ENCODE measurements around the gene SAMD3. TPM values are rescaled to one million over a fixed set of nuclear protein-coding genes. Genes with fewer than 3 reads are reported as not detected.
"Not testable (repeated sequence)": the region's sequence is repeated elsewhere in the genome, so short reads cannot be mapped to it uniquely, and the experiment has no call there.

The SAMD3 gene
- total RNA-seq, 1 donor = 88.1 TPM

DNA sequence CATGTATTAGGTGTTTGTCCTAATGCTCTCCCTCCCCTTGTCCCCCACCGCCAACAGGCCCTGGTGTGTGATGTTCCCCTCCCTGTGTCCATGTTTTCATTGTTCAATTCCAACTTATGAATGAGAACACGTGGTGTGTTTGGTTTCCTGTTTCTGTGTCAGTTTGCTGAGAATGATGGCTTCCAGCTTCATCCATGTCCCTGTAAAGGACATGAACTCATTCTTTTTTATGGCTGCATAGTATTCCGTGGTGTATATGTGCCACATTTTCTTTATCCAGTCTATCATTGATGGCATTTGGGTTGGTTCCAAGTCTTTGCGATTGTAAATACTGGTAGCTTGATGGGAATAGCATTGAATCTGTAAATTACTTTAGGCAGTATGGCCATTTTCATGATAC is 52.6 kb downstream of the SAMD3 start:
- H3K4me1 ChIP-seq (ENCODE audit: insufficient read depth, low read length); H3K9me3 ChIP-seq (ENCODE audit: low read depth, low read length); H3K4me3 ChIP-seq (ENCODE audit: low read length); H3K27me3 ChIP-seq (ENCODE audit: insufficient read depth, low read length): not testable (repeated sequence)

GRCh38 chr6:130167655-130168054 is 55.1 kb downstream of the SAMD3 start:
- Histone ChIP-seq H3K4me1 (ENCODE audit: insufficient read depth, low read length) (peaks cover 3% of the 10 kb centered on the region), H3K9me3 (ENCODE audit: low read depth, low read length) (no peaks in the 10 kb centered on the region), H3K27me3 (ENCODE audit: insufficient read depth, low read length) (no peaks in the 10 kb centered on the region), H3K4me3 (ENCODE audit: low read length) (no peak overlapping the region)

- no peaks in the 10 kb centered on the region for H3K9me3 ChIP-seq (ENCODE audit: low read depth, low read length)
- H3K4me3 ChIP-seq (ENCODE audit: low read length) = no peak overlapping the region
These were observed 58.5 kb downstream of the SAMD3 start for GRCh38 chr6:130164251-130164650.

GRCh38 chr6:130163266-130163665 is 59.5 kb downstream of the SAMD3 start:
- Histone ChIP-seq H3K4me3 (ENCODE audit: low read length) (no peak overlapping the region), H3K4me1 (ENCODE audit: insufficient read depth, low read length) (peaks cover 3% of the 10 kb centered on the region), H3K9me3 (ENCODE audit: low read depth, low read length) (no peaks in the 10 kb centered on the region), H3K27me3 (ENCODE audit: insufficient read depth, low read length) (no peaks in the 10 kb centered on the region)

More at GRCh38 chr6:130164251-130164650, 58.5 kb downstream of the SAMD3 start:
- no peaks in the 10 kb centered on the region for H3K27me3 ChIP-seq (ENCODE audit: insufficient read depth, low read length)
- peaks cover 3% of the 10 kb centered on the region for H3K4me1 ChIP-seq (ENCODE audit: insufficient read depth, low read length)

DNA sequence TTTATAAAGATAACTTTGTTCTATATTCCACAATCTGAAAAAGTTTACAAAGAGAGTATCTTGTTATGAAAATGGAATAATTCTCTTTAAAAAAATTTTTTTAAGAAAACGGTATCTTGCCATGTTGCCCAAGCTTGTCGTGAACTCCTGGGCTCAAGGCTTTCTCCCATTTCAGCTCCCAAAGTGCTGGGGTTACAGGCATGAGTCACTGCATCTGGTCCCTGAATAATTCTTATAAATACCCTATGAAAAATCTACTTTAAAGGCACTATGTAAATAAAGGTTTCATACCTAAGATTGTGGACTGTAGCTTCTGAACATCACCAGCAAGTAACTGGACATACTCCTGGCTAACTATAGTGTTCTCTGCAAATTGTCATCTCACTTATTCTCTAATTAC is 60.3 kb downstream of the SAMD3 start:
- H3K9me3 ChIP-seq (ENCODE audit: low read depth, low read length) = no peaks in the 10 kb centered on the region
- H3K27me3 ChIP-seq (ENCODE audit: insufficient read depth, low read length) = no peaks in the 10 kb centered on the region
- no peak overlapping the region for H3K4me3 ChIP-seq (ENCODE audit: low read length)
- H3K4me1 ChIP-seq (ENCODE audit: insufficient read depth, low read length) = peaks cover 3% of the 10 kb centered on the region

GRCh38 chr6:130161683-130162404 is 60.9 kb downstream of the SAMD3 start:
- H3K4me1 ChIP-seq (ENCODE audit: insufficient read depth, low read length) = peaks cover 3% of the 10 kb centered on the region
- no peak overlapping the region for H3K4me3 ChIP-seq (ENCODE audit: low read length)
- no peaks in the 10 kb centered on the region for H3K27me3 ChIP-seq (ENCODE audit: insufficient read depth, low read length)
- no peaks in the 10 kb centered on the region for H3K9me3 ChIP-seq (ENCODE audit: low read depth, low read length)

GRCh38 chr6:130159956-130160355 is 62.8 kb downstream of the SAMD3 start:
- no peaks in the 10 kb centered on the region for H3K9me3 ChIP-seq (ENCODE audit: low read depth, low read length)
- no peaks in the 10 kb centered on the region for H3K4me1 ChIP-seq (ENCODE audit: insufficient read depth, low read length)
- no peaks in the 10 kb centered on the region for H3K27me3 ChIP-seq (ENCODE audit: insufficient read depth, low read length)

DNA sequence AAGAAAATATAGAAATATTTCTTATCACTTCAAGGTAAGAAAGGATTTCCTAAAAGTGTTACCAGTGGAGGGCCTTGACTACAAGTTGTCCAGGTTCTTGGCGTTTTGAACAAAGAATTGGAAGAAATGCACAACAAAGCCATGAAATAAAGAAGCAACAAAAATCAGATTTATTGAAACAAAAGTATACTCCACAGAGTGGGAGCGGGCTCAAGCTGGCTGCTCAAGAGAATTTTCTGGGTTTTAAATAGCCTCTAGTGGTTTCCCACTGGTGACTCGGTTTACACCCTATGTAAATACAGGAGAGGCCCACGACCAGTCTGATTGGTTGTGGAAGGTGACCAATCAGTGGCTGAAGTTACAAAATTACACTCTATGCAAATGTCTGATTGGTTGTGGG is 64.2 kb downstream of the SAMD3 start:
- H3K4me3 ChIP-seq (ENCODE audit: low read length) = no peak overlapping the region
- H3K27me3 ChIP-seq (ENCODE audit: insufficient read depth, low read length) = no peaks in the 10 kb centered on the region
- H3K9me3 ChIP-seq (ENCODE audit: low read depth, low read length) = no peaks in the 10 kb centered on the region
- no peaks in the 10 kb centered on the region for H3K4me1 ChIP-seq (ENCODE audit: insufficient read depth, low read length)

More at GRCh38 chr6:130159956-130160355, 62.8 kb downstream of the SAMD3 start:
- no peak overlapping the region for H3K4me3 ChIP-seq (ENCODE audit: low read length)

- H3K9me3 ChIP-seq (ENCODE audit: low read depth, low read length) = no peaks in the 10 kb centered on the region
- H3K4me3 ChIP-seq (ENCODE audit: low read length) = no peak overlapping the region
- no peaks in the 10 kb centered on the region for H3K27me3 ChIP-seq (ENCODE audit: insufficient read depth, low read length)
- no peaks in the 10 kb centered on the region for H3K4me1 ChIP-seq (ENCODE audit: insufficient read depth, low read length)
These were observed 64.7 kb downstream of the SAMD3 start for GRCh38 chr6:130158056-130158455.

DNA sequence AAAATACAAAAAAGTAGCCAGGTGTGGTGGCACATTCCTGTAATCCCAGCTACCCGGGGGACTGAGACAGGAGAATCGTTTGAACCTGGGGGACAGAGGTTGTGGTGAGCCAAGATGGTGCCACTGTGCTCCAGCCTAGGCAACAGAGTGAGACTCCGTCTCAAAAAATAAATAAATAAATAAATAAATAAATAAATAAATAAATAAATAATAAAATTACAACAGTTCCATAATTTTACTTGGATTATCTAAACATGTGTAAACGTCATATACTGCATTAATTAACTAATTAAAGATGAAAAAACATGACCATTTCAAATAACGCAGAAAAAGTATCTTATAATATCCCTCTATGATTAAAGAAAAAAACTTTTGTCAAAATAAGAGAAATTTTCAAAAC is 65.8 kb downstream of the SAMD3 start:
- H3K4me1 ChIP-seq (ENCODE audit: insufficient read depth, low read length) = no peaks in the 10 kb centered on the region
- H3K9me3 ChIP-seq (ENCODE audit: low read depth, low read length) = no peaks in the 10 kb centered on the region
- H3K4me3 ChIP-seq (ENCODE audit: low read length) = no peak overlapping the region
- no peaks in the 10 kb centered on the region for H3K27me3 ChIP-seq (ENCODE audit: insufficient read depth, low read length)

DNA sequence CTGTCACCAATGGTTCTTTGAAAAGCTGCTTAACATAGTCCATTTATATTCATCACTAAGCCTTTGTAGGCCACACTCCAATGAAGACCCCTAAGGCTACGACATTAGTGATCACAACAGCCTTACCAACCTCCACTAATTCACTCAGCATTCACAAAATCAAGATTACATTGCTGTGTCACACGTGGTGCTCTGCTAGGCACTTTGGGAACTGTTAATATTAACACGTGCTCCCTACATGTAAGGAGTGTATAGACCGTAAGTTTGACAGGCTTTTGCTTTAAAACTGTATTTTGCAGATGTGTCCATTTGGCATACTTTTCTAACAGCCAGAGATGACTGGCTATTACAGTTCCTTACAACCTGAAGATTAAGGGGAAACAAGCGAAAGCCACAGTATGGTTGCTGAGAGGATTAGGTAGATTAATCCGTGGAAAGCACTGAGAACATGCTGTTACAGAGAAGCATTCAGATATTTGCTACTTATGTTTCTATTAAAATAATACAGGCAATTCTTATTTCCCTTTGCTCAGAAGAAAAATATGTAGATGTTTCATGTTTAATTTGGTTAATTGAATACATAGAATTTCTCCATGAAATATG is 69.7 kb downstream of the SAMD3 start:
- Histone ChIP-seq H3K4me3 (ENCODE audit: low read length) (no peak overlapping the region), H3K4me1 (ENCODE audit: insufficient read depth, low read length) (no peaks in the 10 kb centered on the region), H3K27me3 (ENCODE audit: insufficient read depth, low read length) (no peaks in the 10 kb centered on the region)

DNA sequence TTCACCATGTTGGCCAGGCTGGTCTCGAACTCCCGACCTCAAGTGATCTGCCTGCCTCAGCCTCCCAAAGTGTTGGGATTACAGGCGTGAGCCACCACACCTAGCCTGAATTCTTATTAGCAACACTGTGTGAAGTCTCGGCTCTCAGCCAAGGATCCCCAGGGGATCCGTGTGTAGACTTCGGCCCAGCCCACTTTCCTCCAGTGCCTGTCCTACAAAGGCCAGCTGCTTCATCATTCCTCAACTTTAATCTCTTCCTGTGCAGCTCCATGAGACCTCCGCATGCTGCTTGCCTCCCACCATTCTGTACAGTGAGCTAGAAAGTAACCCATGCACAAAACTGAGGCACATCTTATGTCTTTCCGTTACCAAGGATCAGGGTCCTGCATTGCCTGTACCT is 71.8 kb downstream of the SAMD3 start:
- Histone ChIP-seq H3K27me3 (ENCODE audit: insufficient read depth, low read length) (no peaks in the 10 kb centered on the region), H3K9me3 (ENCODE audit: low read depth, low read length) (no peaks in the 10 kb centered on the region), H3K4me1 (ENCODE audit: insufficient read depth, low read length) (no peaks in the 10 kb centered on the region), H3K4me3 (ENCODE audit: low read length) (no peak overlapping the region)

More for the DNA sequence above, 69.7 kb downstream of the SAMD3 start:
- no peaks in the 10 kb centered on the region for H3K9me3 ChIP-seq (ENCODE audit: low read depth, low read length)

DNA sequence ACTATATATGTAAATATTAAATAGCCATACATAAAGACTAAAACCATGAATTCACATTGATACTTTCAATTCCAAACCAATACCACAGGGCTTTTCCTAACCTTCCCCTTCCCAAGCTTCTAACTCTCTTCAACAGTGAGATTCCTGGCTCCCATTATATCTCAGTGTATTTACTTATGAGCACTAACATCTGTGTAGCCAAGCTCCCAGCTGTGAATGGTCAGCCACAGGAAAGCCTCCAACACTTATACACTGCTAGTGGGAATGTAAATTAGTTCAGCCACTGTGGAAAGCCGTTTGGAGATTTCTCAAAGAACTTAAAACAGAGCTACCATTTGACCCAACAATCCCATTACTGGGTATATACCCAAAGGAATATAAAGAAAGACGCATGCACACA is 73.7 kb downstream of the SAMD3 start:
- H3K27me3 ChIP-seq (ENCODE audit: insufficient read depth, low read length); H3K9me3 ChIP-seq (ENCODE audit: low read depth, low read length); H3K4me3 ChIP-seq (ENCODE audit: low read length); H3K4me1 ChIP-seq (ENCODE audit: insufficient read depth, low read length): not testable (repeated sequence)

DNA sequence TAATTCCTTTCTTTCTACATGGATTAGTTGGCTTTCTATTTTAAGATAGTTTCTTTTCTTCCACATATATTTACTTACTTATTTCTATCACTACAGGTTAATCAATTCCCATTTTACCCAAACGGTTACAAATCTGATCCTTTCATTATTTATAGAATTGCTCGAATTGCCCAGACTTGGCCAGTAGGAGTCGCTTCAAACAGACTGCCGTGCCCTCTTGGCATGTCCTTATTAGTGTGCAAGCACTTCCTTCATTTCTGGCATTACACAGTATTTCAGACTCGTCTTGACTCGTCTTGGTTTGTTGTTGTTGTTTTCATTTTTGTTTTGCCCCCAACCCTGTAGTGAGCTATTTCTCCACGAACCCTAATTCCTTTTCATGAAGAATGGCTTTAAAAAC is 74.6 kb downstream of the SAMD3 start:
- no peaks in the 10 kb centered on the region for H3K4me1 ChIP-seq (ENCODE audit: insufficient read depth, low read length)
- H3K9me3 ChIP-seq (ENCODE audit: low read depth, low read length) = no peaks in the 10 kb centered on the region
- no peak overlapping the region for H3K4me3 ChIP-seq (ENCODE audit: low read length)
- H3K27me3 ChIP-seq (ENCODE audit: insufficient read depth, low read length) = no peaks in the 10 kb centered on the region

GRCh38 chr6:130147111-130147510 is 75.6 kb downstream of the SAMD3 start:
- H3K27me3 ChIP-seq (ENCODE audit: insufficient read depth, low read length) = no peaks in the 10 kb centered on the region
- no peak overlapping the region for H3K4me3 ChIP-seq (ENCODE audit: low read length)
- no peaks in the 10 kb centered on the region for H3K4me1 ChIP-seq (ENCODE audit: insufficient read depth, low read length)
- H3K9me3 ChIP-seq (ENCODE audit: low read depth, low read length) = no peaks in the 10 kb centered on the region

DNA sequence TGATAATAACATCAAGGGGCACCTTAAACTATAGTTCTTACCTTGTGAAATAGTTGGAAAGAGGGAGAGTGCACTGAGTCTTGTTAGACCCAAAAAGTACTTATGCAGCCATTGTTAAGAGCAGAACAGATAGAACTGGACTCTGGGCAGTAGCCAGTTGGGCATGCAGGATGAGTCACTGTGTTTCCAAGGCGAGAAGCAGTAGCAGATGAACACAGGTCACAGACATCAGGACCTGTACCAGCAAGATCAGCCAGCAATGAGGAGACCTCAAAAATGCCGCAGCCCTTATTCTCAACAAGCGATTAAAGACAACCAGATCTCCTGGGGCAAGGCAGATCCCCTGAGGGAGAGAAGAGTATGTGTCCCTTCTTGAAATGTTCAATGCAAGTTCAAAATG is 79.0 kb downstream of the SAMD3 start:
- Histone ChIP-seq H3K27me3 (ENCODE audit: insufficient read depth, low read length) (no peaks in the 10 kb centered on the region), H3K4me1 (ENCODE audit: insufficient read depth, low read length) (peaks cover 8% of the 10 kb centered on the region), H3K4me3 (ENCODE audit: low read length) (no peak overlapping the region), H3K9me3 (ENCODE audit: low read depth, low read length) (no peaks in the 10 kb centered on the region)
